ENCODE measurements around the gene FAM153A.
"Not testable (repeated sequence)": the region's sequence is repeated elsewhere in the genome, so short reads cannot be mapped to it uniquely, and the experiment has no call there.

The FAM153A gene

DNA sequence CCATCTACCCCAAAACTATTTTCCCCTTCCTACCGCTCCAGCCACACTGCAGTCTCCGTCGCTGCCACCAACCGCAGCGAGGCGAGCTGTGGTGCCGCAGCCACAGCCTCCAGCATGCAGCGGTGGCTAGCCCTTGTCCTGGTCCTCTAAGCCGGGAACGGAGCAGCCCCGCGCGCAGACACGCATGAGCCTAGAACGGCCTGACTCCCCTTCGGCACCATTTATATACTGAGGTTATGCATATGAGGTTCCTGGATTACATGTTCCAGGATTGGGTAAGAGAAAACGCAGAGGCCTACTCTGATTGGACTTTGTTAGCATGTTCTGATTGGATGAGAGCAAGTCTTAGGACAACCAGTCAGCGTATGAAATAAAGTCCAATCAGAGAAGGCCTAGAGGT is 24.6 kb upstream of the FAM153A start:
- WGBS, 2 experiments (ENCODE audit: insufficient coverage in 2 of 2) = no CpG with 5 or more reads among the region's 18 CpGs
- H3K4me3 ChIP-seq (ENCODE audit: extremely low read depth, insufficient read depth, low read length, poor library complexity, severe bottlenecking); H3K27ac ChIP-seq (ENCODE audit: low read depth, low read length, severe bottlenecking); H3K36me3 ChIP-seq (ENCODE audit: control insufficient read depth, insufficient read depth, low read length); H3K9me3 ChIP-seq (ENCODE audit: control insufficient read depth, low read length); H3K4me1 ChIP-seq (ENCODE audit: control insufficient read depth, insufficient read depth, low read length, poor library complexity, severe bottlenecking): not testable (repeated sequence)

DNA sequence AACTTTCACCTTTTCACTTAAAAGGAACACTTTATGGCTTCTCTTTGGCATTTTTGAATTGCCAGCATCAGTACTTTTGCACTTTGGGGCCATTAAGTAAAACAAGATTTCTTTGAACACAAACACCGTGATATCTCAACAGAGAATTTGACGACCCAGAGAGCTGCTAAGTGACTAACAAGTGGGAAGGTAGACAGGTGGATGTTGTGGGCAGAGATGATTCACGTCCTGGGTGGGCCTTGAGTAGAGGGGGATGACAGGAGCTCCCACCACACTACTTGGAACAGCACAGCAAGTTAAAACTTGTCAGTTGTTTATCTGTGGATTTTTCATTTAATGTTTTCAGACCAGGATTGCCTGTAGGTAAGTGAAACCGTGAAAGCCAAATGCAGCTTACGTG is 18.7 kb upstream of the FAM153A start:
- no CpG with 5 or more reads among the region's 5 CpGs for WGBS, 2 experiments (ENCODE audit: insufficient coverage in 2 of 2)
- H3K27ac ChIP-seq (ENCODE audit: low read depth, low read length, severe bottlenecking); H3K4me1 ChIP-seq (ENCODE audit: control insufficient read depth, insufficient read depth, low read length, poor library complexity, severe bottlenecking); H3K36me3 ChIP-seq (ENCODE audit: control insufficient read depth, insufficient read depth, low read length); H3K4me3 ChIP-seq (ENCODE audit: extremely low read depth, insufficient read depth, low read length, poor library complexity, severe bottlenecking); H3K9me3 ChIP-seq (ENCODE audit: control insufficient read depth, low read length): not testable (repeated sequence)

DNA sequence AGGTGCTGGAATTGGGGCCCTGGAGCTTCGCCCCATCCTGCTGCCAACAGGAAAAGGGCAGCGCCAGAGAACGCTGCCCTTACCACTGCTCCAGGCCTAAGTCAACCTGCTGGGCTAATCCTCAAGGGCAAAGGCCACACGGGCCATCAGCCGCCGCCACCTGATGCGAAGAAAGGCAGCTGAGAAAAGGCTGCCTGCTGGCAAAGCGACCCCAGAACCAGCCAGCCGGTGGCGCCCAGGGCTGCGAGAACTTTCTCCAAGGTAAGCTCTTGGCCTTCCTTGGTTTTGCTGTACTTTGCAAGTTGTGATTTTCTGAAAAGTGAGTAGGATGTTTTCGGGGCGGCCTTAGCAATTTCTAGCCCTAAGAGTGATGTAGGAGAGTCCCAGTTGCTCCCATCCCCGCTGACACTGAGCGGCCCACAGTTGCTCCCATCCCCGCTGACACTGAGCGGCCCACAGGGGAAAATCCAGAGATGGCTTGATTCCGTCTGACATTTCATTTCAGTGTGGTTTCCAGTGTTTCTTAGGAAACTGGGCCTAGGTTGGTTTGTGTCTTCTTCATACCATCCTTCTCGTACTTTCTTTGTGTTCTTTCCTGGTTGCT is 15.6 kb upstream of the FAM153A start:
- H3K27ac ChIP-seq (ENCODE audit: low read depth, low read length, severe bottlenecking); H3K4me3 ChIP-seq (ENCODE audit: extremely low read depth, insufficient read depth, low read length, poor library complexity, severe bottlenecking); H3K9me3 ChIP-seq (ENCODE audit: control insufficient read depth, low read length); H3K4me1 ChIP-seq (ENCODE audit: control insufficient read depth, insufficient read depth, low read length, poor library complexity, severe bottlenecking); H3K36me3 ChIP-seq (ENCODE audit: control insufficient read depth, insufficient read depth, low read length): not testable (repeated sequence)
- WGBS, 2 experiments (ENCODE audit: insufficient coverage in 2 of 2) = 85% methylated on average over 4 of the region's 19 CpGs; no CpG with 5 or more reads in 1 of the 2 experiments

DNA sequence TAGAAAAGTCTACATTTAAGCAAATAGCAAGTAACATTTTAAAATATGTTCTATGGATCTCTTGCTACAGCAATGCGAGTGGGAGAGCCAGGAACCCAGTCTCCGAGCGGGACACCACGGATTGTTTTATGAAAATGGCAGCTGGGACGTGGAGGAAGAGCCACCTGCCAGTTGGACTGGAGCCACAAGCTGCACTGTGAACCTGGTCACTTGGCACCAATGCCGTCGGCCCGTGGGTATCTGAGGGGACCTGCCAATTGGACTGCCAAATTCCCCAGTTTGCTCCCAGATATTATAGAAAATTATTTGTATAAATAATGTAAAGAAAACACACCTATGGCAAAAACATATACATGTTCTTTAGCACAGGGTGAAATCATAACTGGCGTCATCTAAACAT is 10.6 kb upstream of the FAM153A start:
- H3K4me3 ChIP-seq (ENCODE audit: extremely low read depth, insufficient read depth, low read length, poor library complexity, severe bottlenecking); H3K4me1 ChIP-seq (ENCODE audit: control insufficient read depth, insufficient read depth, low read length, poor library complexity, severe bottlenecking); H3K9me3 ChIP-seq (ENCODE audit: control insufficient read depth, low read length); H3K27ac ChIP-seq (ENCODE audit: low read depth, low read length, severe bottlenecking); H3K36me3 ChIP-seq (ENCODE audit: control insufficient read depth, insufficient read depth, low read length): not testable (repeated sequence)
- WGBS, 2 experiments (ENCODE audit: insufficient coverage in 2 of 2) = 90% methylated on average over 4 of the region's 9 CpGs; no CpG with 5 or more reads in 1 of the 2 experiments

DNA sequence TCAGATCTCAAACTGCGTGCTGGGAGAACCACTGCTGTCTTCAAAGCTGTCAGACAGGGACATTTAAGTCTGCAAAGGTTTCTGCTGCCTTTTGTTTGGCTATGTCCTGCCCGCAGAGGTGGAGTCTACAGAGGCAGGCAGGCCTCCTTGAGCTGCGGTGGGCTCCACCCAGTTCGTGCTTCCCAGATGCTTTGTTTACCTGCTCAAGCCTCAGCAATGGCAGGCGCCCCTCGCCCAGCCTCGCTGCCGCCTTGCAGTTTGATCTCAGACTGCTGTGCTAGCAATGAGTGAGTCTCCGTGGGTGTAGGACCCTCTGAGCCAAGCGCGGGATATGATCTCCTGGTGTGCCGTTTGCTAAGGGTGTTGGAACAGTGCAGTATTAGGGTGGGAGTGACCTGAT is 8.9 kb upstream of the FAM153A start:
- not testable (repeated sequence) for H3K36me3 ChIP-seq (ENCODE audit: control insufficient read depth, insufficient read depth, low read length); H3K4me1 ChIP-seq (ENCODE audit: control insufficient read depth, insufficient read depth, low read length, poor library complexity, severe bottlenecking); H3K9me3 ChIP-seq (ENCODE audit: control insufficient read depth, low read length); H3K27ac ChIP-seq (ENCODE audit: low read depth, low read length, severe bottlenecking); H3K4me3 ChIP-seq (ENCODE audit: extremely low read depth, insufficient read depth, low read length, poor library complexity, severe bottlenecking)
- WGBS, 2 experiments (ENCODE audit: insufficient coverage in 2 of 2) = 100% methylated on average over 1 of the region's 12 CpGs; no CpG with 5 or more reads in 1 of the 2 experiments

DNA sequence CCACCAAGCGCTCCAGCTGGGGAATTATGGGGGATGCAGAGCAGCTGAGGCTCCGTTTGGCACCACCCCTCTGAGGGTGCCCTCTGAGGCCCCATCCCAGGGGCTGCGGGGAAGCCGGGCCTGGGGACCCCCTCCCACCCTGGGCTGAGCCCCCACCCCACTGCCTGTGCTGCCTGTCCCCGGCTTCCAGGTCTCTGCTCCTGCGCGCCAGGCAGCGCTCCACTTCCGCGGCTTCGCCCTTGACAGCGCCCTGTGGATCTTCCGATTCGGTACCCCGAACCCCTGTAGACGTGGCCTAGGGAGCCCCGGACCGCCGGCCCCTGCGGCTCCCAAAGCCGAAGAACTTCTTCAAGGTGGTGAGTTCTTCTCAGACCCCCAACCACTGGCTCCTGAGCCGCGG is 530 bp downstream of the FAM153A start:
- WGBS, 2 experiments (ENCODE audit: insufficient coverage in 2 of 2) = no CpG with 5 or more reads among the region's 23 CpGs
- not testable (repeated sequence) for H3K27ac ChIP-seq (ENCODE audit: low read depth, low read length, severe bottlenecking); H3K9me3 ChIP-seq (ENCODE audit: control insufficient read depth, low read length)

DNA sequence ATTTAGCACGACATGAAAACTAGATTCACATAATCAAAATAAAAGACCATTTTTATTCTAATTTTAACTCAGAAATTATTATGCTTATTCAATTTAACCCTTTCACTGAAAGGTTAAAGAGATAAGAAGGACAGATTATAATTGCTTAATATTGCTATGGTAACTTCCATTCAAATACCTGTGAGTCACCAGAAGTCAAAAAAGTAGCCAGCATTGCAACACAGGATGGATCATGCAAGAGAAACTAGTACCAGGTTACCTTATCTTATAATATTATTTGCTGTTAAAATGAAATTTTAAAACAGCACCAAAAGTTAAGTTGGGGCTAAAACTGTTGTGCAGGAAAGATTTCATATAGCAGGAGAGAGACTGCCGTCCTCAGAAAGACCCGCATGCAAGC is 11.5 kb downstream of the FAM153A start:
- not testable (repeated sequence) for H3K4me1 ChIP-seq (ENCODE audit: control insufficient read depth, insufficient read depth, low read length, poor library complexity, severe bottlenecking); H3K27ac ChIP-seq (ENCODE audit: low read depth, low read length, severe bottlenecking); H3K4me3 ChIP-seq (ENCODE audit: extremely low read depth, insufficient read depth, low read length, poor library complexity, severe bottlenecking); H3K9me3 ChIP-seq (ENCODE audit: control insufficient read depth, low read length); H3K36me3 ChIP-seq (ENCODE audit: control insufficient read depth, insufficient read depth, low read length)
- WGBS, 2 experiments (ENCODE audit: insufficient coverage in 2 of 2) = no CpG with 5 or more reads among the region's 3 CpGs

More for the DNA sequence above, 530 bp downstream of the FAM153A start:
- H3K36me3 ChIP-seq (ENCODE audit: control insufficient read depth, insufficient read depth, low read length); H3K4me1 ChIP-seq (ENCODE audit: control insufficient read depth, insufficient read depth, low read length, poor library complexity, severe bottlenecking); H3K4me3 ChIP-seq (ENCODE audit: extremely low read depth, insufficient read depth, low read length, poor library complexity, severe bottlenecking): not testable (repeated sequence)

DNA sequence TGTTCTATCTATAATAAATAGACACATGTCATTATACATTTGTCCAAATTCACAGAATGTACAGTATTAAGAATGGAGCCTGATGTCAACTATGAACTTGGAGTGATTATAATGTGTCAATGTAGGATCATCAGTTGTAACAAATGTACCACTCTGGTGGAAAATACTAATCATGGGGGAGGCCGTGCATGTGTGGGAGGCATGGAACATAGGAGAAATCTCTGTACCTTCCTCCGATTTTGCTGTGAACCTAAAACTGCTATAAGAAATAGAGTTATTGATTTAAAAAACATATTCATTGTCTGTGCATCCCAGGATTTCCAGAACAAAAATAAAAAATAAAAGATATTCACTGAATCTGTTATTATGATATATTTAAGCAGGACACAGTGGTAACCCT is 12.1 kb downstream of the FAM153A start:
- H3K4me3 ChIP-seq (ENCODE audit: extremely low read depth, insufficient read depth, low read length, poor library complexity, severe bottlenecking); H3K36me3 ChIP-seq (ENCODE audit: control insufficient read depth, insufficient read depth, low read length); H3K9me3 ChIP-seq (ENCODE audit: control insufficient read depth, low read length); H3K27ac ChIP-seq (ENCODE audit: low read depth, low read length, severe bottlenecking); H3K4me1 ChIP-seq (ENCODE audit: control insufficient read depth, insufficient read depth, low read length, poor library complexity, severe bottlenecking): not testable (repeated sequence)
- WGBS, 2 experiments (ENCODE audit: insufficient coverage in 2 of 2) = no CpG with 5 or more reads among the region's 2 CpGs

DNA sequence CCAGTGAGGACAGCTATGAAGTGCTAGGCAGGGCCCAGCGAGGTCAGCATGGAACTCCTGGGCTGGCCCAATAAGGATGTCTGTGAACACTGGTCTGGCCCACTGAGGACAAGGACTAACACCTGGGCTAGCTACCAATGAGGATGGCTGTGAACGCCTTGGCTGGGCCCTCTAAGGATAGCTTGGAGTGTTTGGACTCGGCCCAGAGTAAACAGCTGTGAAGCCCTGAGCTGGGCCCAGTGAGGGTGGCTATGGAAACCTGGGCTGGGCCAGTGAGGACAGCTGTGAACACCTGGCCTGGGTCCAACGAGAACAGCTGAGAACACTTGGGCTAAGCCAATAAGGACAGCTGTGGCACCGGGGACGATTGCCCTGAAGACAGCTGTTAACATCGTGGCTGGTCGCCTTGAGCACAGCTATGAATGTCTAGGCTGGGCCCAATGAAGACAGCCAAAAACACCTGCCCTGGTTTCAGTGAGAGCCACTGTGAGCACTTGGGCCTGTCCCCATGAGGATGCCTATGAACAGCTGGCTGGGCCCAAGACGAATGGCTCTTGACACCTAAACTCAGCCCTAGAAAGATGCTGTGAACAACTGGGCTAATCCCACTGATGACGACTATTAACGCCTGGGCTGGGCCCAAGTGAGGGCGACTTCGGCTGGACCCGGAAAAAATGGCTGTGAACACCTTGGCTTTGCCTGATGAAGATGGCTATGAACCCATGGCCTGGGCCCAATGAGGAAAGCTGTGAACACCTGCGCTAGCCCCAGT is 18.8 kb downstream of the FAM153A start:
- not testable (repeated sequence) for H3K9me3 ChIP-seq (ENCODE audit: control insufficient read depth, low read length); H3K4me3 ChIP-seq (ENCODE audit: extremely low read depth, insufficient read depth, low read length, poor library complexity, severe bottlenecking); H3K36me3 ChIP-seq (ENCODE audit: control insufficient read depth, insufficient read depth, low read length); H3K27ac ChIP-seq (ENCODE audit: low read depth, low read length, severe bottlenecking); H3K4me1 ChIP-seq (ENCODE audit: control insufficient read depth, insufficient read depth, low read length, poor library complexity, severe bottlenecking)
- WGBS, 2 experiments (ENCODE audit: insufficient coverage in 2 of 2) = no CpG with 5 or more reads among the region's 15 CpGs

DNA sequence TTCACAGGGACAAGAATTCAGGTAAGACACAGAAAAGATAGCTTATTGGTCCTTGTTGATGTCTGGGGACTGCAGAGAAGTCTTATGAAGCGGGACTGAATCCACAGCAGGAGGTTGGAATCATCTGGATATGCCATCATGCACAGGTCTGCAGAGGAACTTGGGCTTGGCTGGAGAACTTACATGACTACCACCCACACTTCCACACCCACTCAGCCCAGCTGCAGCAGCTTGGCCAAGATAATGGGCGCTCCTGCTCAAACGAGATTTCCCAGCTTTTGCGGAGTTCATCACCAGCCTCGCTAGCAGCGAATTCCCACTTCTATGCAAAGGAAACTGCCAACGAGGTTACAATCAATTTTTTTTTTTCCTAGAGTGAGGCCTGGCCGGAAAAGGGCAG is 21.7 kb downstream of the FAM153A start:
- H3K4me1 ChIP-seq (ENCODE audit: control insufficient read depth, insufficient read depth, low read length, poor library complexity, severe bottlenecking); H3K4me3 ChIP-seq (ENCODE audit: extremely low read depth, insufficient read depth, low read length, poor library complexity, severe bottlenecking); H3K36me3 ChIP-seq (ENCODE audit: control insufficient read depth, insufficient read depth, low read length); H3K27ac ChIP-seq (ENCODE audit: low read depth, low read length, severe bottlenecking); H3K9me3 ChIP-seq (ENCODE audit: control insufficient read depth, low read length): not testable (repeated sequence)
- no CpG with 5 or more reads among the region's 8 CpGs for WGBS, 2 experiments (ENCODE audit: insufficient coverage in 2 of 2)

DNA sequence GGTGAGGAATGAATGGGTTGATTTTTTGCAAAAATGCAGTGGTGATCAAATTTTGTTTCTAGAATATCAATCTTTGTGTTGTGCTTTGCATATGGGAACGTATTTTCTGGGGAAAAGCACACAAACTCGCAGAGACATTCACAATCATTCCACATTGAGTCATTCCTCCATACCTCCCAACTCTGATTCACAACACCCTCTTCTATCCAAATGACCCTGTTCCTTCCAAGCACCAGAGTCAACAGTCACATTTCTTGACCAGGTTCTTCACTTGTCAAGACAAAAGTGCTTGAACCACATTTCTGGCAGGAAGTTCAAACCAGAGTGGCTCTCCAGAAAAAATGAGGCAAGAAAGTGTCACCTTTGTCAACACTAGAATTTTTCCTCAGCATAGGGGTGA is 35.3 kb downstream of the FAM153A start:
- H3K36me3 ChIP-seq (ENCODE audit: control insufficient read depth, insufficient read depth, low read length); H3K27ac ChIP-seq (ENCODE audit: low read depth, low read length, severe bottlenecking); H3K4me1 ChIP-seq (ENCODE audit: control insufficient read depth, insufficient read depth, low read length, poor library complexity, severe bottlenecking); H3K9me3 ChIP-seq (ENCODE audit: control insufficient read depth, low read length); H3K4me3 ChIP-seq (ENCODE audit: extremely low read depth, insufficient read depth, low read length, poor library complexity, severe bottlenecking): not testable (repeated sequence)
- no CpG with 5 or more reads among the region's 2 CpGs for WGBS, 2 experiments (ENCODE audit: insufficient coverage in 2 of 2)
